Large intestine (tissue), 3 donors: ENCODE results near the gene ARL5A. TPM values are rescaled to one million over a fixed set of nuclear protein-coding genes. Genes with fewer than 3 reads are reported as not detected.
A peak's percentile ranks its signal among the peaks of the same experiment; 100 is the strongest.

Source experiments
- DNase-seq, 2 donors: peaks; one replicate each; pipeline versions ENCODE4 v3.0.0 to v3.0.0-alpha.2; 2013
- H3K27ac ChIP-seq: one replicate; pipeline ENCODE4 v1.5.1; 2013; ENCODE audit warnings: low read length
- H3K27me3 ChIP-seq: 2 replicates; pipeline ENCODE4 v1.6.1; 2013; ENCODE audit warnings: low read length; ENCODE audit not compliant: control insufficient read depth, insufficient read depth
- H3K36me3 ChIP-seq: 2 replicates; pipeline ENCODE4 v1.6.1; 2013; ENCODE audit warnings: low read length; ENCODE audit not compliant: control insufficient read depth, insufficient read depth
- H3K4me1 ChIP-seq: one replicate; pipeline ENCODE4 v1.6.1; 2013; ENCODE audit warnings: low read length; ENCODE audit not compliant: control insufficient read depth, insufficient read depth
- H3K4me3 ChIP-seq: one replicate; pipeline ENCODE4 v1.5.1; 2013; ENCODE audit warnings: low read length
- H3K9me3 ChIP-seq: one replicate; pipeline ENCODE4 v1.6.1; 2013; ENCODE audit warnings: mild to moderate bottlenecking, low read depth, low read length, moderate library complexity; ENCODE audit not compliant: control insufficient read depth
- WGBS: methylation state at CpG from one replicate; pipeline ENCODE4 v1.1.5; 2013; ENCODE audit warnings: low lambda C conversion rate; ENCODE audit not compliant: insufficient coverage; 5-methylcytosine and 5-hydroxymethylcytosine counted together
- polyA plus RNA-seq: library from polyadenylated mRNA; unstranded; fragments of 120-200 nt; gene quantifications from one replicate; pipeline ENCODE4 v1.2.1, GENCODE V29; 2013

Gene ARL5A
- polyA plus RNA-seq, 1 donor: 43.4 TPM

- no peaks in the 10 kb centered on the region for H3K36me3 ChIP-seq
- no peak overlapping the region for H3K4me3 ChIP-seq
- no peaks in the 10 kb centered on the region for H3K4me1 ChIP-seq
- no peaks in the 10 kb centered on the region for H3K9me3 ChIP-seq
- peak in 1 of 2 donors; percentile 26 for DNase-seq
- WGBS: no CpG with 5 or more reads among the region's 2 CpGs
- H3K27me3 ChIP-seq: no peaks in the 10 kb centered on the region
- no peak overlapping the region for H3K27ac ChIP-seq
These were observed 12.8 kb upstream of the ARL5A start for GRCh38 chr2:151841047-151841424.

GRCh38 chr2:151840216-151841046 is 12.2 kb upstream of the ARL5A start:
- no peaks in the 10 kb centered on the region for H3K9me3 ChIP-seq
- no peak overlapping the region for H3K27ac ChIP-seq
- no peak overlapping the region for H3K4me3 ChIP-seq
- no peak for DNase-seq
- H3K4me1 ChIP-seq: no peaks in the 10 kb centered on the region
- H3K27me3 ChIP-seq: no peaks in the 10 kb centered on the region
- no peaks in the 10 kb centered on the region for H3K36me3 ChIP-seq
- WGBS: no CpG with 5 or more reads among the region's 5 CpGs

- Histone ChIP-seq H3K27me3 (no peaks in the 10 kb centered on the region), H3K36me3 (no peaks in the 10 kb centered on the region), H3K4me3 (no peak overlapping the region), H3K9me3 (no peaks in the 10 kb centered on the region), H3K4me1 (no peaks in the 10 kb centered on the region), H3K27ac (no peak overlapping the region)
- no CpG with 5 or more reads among the region's 3 CpGs for WGBS
- DNase-seq: no peak
These were observed 9.7 kb upstream of the ARL5A start for GRCh38 chr2:151837926-151838325.

- 75% methylated on average over 2 of the region's 3 CpGs for WGBS
- Histone ChIP-seq H3K4me1 (peaks cover 4% of the 10 kb centered on the region), H3K27me3 (no peaks in the 10 kb centered on the region), H3K36me3 (no peaks in the 10 kb centered on the region), H3K27ac (no peak overlapping the region), H3K9me3 (no peaks in the 10 kb centered on the region), H3K4me3 (no peak overlapping the region)
- no peak for DNase-seq
These were observed 5.8 kb upstream of the ARL5A start for GRCh38 chr2:151833984-151834383.

GRCh38 chr2:151830961-151831360 is 2.7 kb upstream of the ARL5A start:
- Histone ChIP-seq H3K9me3 (no peaks in the 10 kb centered on the region), H3K27me3 (no peaks in the 10 kb centered on the region), H3K27ac (peak overlapping the region; percentile 44), H3K4me3 (no peak overlapping the region), H3K36me3 (no peaks in the 10 kb centered on the region), H3K4me1 (peaks cover 9% of the 10 kb centered on the region)
- no CpG with 5 or more reads among the region's 2 CpGs for WGBS
- DNase-seq: peak; percentile 43 to 68

- Histone ChIP-seq H3K9me3 (no peaks in the 10 kb centered on the region), H3K27ac (peak overlapping the region; percentile 92), H3K27me3 (no peaks in the 10 kb centered on the region), H3K36me3 (no peaks in the 10 kb centered on the region), H3K4me1 (peaks cover 9% of the 10 kb centered on the region), H3K4me3 (peak overlapping the region; percentile 45)
- WGBS: 100% methylated on average over 3 of the region's 5 CpGs
- no peak for DNase-seq
These were observed 686 bp upstream of the ARL5A start for GRCh38 chr2:151828890-151829324.

GRCh38 chr2:151827564-151828142 is 568 bp downstream of the ARL5A start:
- no CpG with 5 or more reads among the region's 38 CpGs for WGBS
- no peaks in the 10 kb centered on the region for H3K27me3 ChIP-seq
- H3K36me3 ChIP-seq: no peaks in the 10 kb centered on the region
- peak overlapping the region; percentile 68 for H3K4me3 ChIP-seq
- H3K27ac ChIP-seq: peak overlapping the region; percentile 57
- DNase-seq: peak in 1 of 2 donors; percentile 57
- H3K4me1 ChIP-seq: peaks cover 9% of the 10 kb centered on the region
- H3K9me3 ChIP-seq: no peaks in the 10 kb centered on the region

- Histone ChIP-seq H3K4me1 (peaks cover 9% of the 10 kb centered on the region), H3K36me3 (no peaks in the 10 kb centered on the region), H3K27ac (no peak overlapping the region), H3K27me3 (no peaks in the 10 kb centered on the region), H3K4me3 (peak overlapping the region; percentile 68), H3K9me3 (no peaks in the 10 kb centered on the region)
- no CpG with 5 or more reads among the region's 6 CpGs for WGBS
- peak in 1 of 2 donors; percentile 52 for DNase-seq
These were observed 1.5 kb downstream of the ARL5A start for GRCh38 chr2:151826737-151827157.

- 73% methylated on average over 2 of the region's 2 CpGs for WGBS
- Histone ChIP-seq H3K27me3 (no peaks in the 10 kb centered on the region), H3K4me3 (no peak overlapping the region), H3K27ac (no peak overlapping the region), H3K9me3 (no peaks in the 10 kb centered on the region), H3K4me1 (peaks cover 9% of the 10 kb centered on the region), H3K36me3 (no peaks in the 10 kb centered on the region)
- DNase-seq: no peak
These were observed 3.3 kb downstream of the ARL5A start for GRCh38 chr2:151824886-151825285.

- Histone ChIP-seq H3K27me3 (no peaks in the 10 kb centered on the region), H3K4me1 (peaks cover 5% of the 10 kb centered on the region), H3K4me3 (no peak overlapping the region), H3K27ac (no peak overlapping the region), H3K36me3 (no peaks in the 10 kb centered on the region), H3K9me3 (no peaks in the 10 kb centered on the region)
- 80% methylated on average over 1 of the region's 6 CpGs for WGBS
- DNase-seq: no peak
These were observed 4.6 kb downstream of the ARL5A start for GRCh38 chr2:151823651-151824050.
